ENCODE measurements around the gene MSMP.

MSMP gene

GRCh38 chr9:35743880-35744518 is 10.1 kb downstream of the MSMP start:
- DNase-seq (ENCODE audit: low read depth in 2 of 2), result no peak

DNA sequence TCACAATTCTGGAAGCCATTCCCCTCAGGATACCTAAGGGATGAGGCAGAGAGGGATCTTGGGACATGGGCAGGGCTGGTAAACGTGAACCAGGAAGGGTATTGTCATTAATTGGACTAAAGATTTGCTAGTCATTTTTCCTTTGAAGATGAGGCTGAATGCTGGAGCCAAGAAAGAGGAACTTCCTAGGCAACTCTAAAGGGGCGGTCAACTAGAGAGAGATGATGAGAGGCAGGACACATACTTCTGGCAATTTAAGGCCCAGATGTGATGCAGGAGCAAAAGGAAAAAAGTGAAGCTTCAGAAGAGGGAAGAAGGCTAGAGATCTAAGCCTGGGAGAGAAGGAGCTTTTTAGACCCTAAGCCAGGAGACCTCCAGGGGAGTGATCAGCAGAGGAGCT is 10.6 kb downstream of the MSMP start:
- DNase-seq (ENCODE audit: low read depth in 2 of 2), result no peak

DNA sequence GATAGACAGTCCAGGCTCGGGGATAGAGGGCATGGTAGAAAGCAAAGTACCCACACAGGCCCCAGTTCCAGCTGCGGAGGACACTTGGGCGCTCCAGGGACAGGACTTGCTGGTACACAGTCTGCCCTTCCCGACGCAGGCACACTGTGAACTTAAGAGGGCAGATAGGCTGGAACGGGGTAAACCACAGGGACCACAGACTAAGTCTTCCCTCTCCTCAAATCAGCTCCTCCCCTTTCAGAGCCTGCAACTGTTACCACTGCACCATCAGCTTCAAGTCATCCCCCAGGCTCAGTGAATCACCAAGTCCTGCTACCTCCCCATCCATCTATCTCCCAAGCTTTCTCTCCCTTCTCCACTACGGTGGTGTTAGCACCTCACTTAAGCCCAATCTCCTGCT is 12.3 kb downstream of the MSMP start:
- no peak for DNase-seq (ENCODE audit: low read depth in 2 of 2)

- DNase-seq (ENCODE audit: low read depth in 2 of 2), result no peak
Observed at GRCh38 chr9:35740243-35740642, 13.8 kb downstream of the MSMP start.

- DNase-seq (ENCODE audit: low read depth in 2 of 2), result no peak
Observed at GRCh38 chr9:35738924-35739323, 15.2 kb downstream of the MSMP start.

GRCh38 chr9:35738186-35738585 is 15.9 kb downstream of the MSMP start:
- DNase-seq (ENCODE audit: low read depth in 2 of 2), result no peak

DNA sequence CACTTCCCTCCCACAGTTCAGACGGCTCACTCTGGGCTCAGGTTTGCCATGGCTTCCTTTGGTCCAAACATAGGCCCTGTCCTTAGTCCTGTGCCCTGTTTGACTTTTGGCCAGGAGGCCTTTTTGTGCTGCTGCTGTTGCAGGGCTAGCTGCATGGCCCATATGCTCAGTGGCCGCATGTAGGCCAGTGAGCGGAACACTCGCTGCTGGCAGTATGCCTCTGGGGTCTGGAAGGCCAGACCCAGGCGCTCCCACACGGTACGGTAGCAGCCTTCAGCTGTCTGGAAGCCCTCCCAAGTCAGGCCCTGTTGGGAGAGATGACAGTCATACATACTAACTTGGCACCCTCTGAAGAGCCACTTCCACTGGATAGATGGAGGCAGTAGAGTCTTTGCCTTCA is 16.9 kb downstream of the MSMP start:
- no peak for DNase-seq (ENCODE audit: low read depth in 2 of 2)

DNA sequence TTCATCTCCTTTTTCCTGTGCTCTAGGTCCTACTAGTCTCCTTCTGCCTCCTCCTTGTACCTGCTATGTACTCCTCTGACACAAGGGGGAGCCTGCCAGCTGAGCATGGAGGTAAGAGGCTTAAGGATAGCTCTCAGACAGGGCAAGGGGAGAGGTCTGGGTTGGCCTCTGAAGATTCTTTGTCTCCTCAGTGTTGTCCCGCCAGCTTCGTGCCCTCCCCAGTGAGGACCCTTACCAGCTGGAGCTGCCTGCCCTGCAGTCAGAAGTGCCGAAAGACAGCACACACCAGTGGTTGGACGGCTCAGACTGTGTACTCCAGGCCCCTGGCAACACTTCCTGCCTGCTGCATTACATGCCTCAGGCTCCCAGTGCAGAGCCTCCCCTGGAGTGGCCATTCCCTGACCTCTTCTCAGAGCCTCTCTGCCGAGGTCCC is 17.9 kb downstream of the MSMP start:
- DNase-seq (ENCODE audit: low read depth in 2 of 2), result no peak

GRCh38 chr9:35734096-35734495 is 20.0 kb downstream of the MSMP start:
- no peak for DNase-seq (ENCODE audit: low read depth in 2 of 2)

- DNase-seq (ENCODE audit: low read depth in 2 of 2), result no peak
Observed at GRCh38 chr9:35732800-35733541, 21.1 kb downstream of the MSMP start.

- peak; percentile 90 to 94 for DNase-seq (ENCODE audit: low read depth in 2 of 2)
Observed at GRCh38 chr9:35732185-35732799, 21.8 kb downstream of the MSMP start, which contains the start of the genes CREB3 and TLN1. Gene CREB3 (plus strand): TSS chr9:35732666. CDS start chr9:35732773, 107 bp downstream. Gene TLN1 (minus strand): TSS chr9:35732195. CDS start chr9:35725694, 6,501 bp downstream.

DNA sequence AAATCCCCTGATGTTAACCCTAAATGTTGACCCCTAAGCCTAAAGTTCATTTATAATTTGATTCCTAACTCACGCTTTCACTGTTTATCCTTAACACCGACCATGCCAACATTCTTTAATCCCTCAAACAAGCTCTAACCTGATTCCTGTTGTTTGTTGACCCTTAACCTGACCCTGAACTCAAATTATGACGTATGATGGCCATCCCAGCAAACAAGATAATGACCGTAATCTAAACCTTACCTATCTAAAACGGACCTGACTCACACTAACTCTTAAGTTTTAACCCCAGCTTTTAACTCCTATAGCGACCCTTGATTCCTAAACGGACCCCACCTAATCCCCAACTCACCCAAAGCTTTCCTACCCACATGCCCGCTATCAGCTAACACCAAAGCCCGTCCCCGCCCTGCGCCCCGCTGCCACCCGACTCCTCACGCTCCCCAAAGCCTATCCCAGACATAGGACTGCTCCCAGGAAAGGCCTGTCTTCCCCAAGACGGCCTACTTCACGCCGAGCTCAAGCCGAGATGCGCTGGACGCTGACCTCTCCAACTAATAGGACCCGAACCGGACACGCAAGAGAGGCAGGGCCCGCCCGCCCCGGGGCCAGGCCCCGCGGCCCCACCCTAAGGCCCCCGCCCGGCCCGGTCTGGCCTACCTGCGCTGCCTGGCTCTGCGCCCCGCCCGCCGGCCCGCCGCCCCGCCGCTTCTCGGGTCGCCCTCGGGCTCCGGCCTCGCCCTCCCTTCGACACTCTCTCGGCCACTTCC is 22.5 kb downstream of the MSMP start:
- no peak for DNase-seq (ENCODE audit: low read depth in 2 of 2)

- DNase-seq (ENCODE audit: low read depth in 2 of 2), result no peak
Observed at GRCh38 chr9:35730486-35730854, 23.6 kb downstream of the MSMP start.

- DNase-seq (ENCODE audit: low read depth in 2 of 2), result no peak
Observed at GRCh38 chr9:35729700-35730485, 24.2 kb downstream of the MSMP start.

GRCh38 chr9:35729101-35729500 is 25.0 kb downstream of the MSMP start:
- DNase-seq (ENCODE audit: low read depth in 2 of 2), result no peak

- DNase-seq (ENCODE audit: low read depth in 2 of 2), result no peak
Observed at GRCh38 chr9:35728041-35728971, 25.8 kb downstream of the MSMP start.

GRCh38 chr9:35727676-35728040 is 26.4 kb downstream of the MSMP start:
- DNase-seq (ENCODE audit: low read depth in 2 of 2), result no peak

- DNase-seq (ENCODE audit: low read depth in 2 of 2), result no peak
Observed at GRCh38 chr9:35726931-35727330, 27.1 kb downstream of the MSMP start.

GRCh38 chr9:35725362-35725761 is 28.7 kb downstream of the MSMP start:
- no peak for DNase-seq (ENCODE audit: low read depth in 2 of 2)

DNA sequence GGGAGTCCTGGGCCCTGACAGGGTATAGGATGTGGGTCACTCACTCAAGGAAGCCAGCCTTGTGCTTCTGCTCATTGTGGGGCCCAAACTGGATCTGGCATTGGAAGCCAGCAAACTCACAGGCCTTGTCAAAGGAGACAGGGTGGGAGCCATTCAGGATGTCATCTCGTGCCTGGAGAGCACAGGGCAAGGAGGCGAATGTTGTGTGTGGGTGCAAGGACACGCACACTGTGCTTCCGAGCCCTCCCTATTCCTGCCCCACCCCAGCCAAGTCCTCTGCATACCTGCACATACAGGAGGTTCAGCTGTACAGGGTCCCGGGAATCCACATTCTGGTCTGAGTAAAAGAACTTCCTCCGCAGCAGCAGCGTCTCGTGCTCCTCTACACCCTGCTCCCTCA is 30.2 kb downstream of the MSMP start:
- DNase-seq (ENCODE audit: low read depth in 2 of 2), result no peak
